Measurements from ENCODE around the gene EMD. TPM values are rescaled to one million over a fixed set of nuclear protein-coding genes. Genes with fewer than 3 reads are reported as not detected.

Gene EMD
- total RNA-seq, 2 donors from 2014 or later, result 61.4 to 66.1 TPM

DNA sequence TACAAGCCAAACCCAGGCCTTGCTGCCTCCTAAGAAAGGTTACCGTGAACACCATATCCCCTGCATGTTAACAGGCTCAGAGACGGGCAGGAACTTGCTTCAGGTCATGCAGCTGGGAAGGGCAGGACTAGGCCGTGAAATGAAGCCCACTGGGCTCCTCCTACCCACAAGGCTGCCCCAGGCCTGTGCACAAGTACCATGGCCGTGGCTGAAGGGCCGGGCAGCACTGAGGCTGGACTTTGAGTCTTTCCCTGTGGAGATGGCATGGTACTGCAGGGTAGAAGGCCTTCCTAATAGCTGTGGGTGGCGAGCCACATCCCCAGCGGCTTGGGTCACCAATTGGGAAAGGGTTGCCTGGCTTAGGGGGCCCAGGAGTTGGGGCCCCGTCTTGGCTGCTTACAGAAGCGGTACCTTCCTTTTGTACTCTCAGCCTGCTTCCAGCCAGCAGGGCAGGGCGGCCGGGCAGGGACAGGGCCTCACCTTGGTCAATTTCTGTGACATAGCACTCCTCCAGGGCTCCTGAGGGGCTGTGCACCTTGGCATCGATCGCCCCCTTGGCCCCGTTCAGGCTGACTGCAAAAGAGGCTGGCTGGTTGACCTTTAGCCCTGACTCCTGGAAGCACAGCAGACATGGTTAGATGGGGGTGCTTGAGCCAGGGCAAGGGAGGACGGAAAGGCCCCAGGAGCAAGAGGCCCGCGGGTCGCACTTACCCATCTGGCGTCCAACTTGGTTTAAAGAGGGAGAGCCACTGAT is 28.5 kb upstream of the EMD start:
- intact Hi-C loops (cut with DNase I), result no loop called here
- H3K36me3 ChIP-seq, result no peaks in the 10 kb centered on the region
- no peaks in the 10 kb centered on the region for H3K9me3 ChIP-seq
- no peak for DNase-seq (ENCODE audit: low spot score)
- H3K27me3 ChIP-seq (replicated peaks; ENCODE audit: insufficient read depth), result no peaks in the 10 kb centered on the region
- no peaks in the 10 kb centered on the region for H3K4me1 ChIP-seq (replicated peaks)
- WGBS, result 77% methylated on average over 11 of the region's 19 CpGs
- H3K4me3 ChIP-seq, result no peak overlapping the region
- no peak overlapping the region for H3K27ac ChIP-seq
- TF ChIP-seq POLR2AphosphoS5 (IDR thresholded peaks at IDR 0.05) (no peak), POLR2A (IDR thresholded peaks at IDR 0.05) (no peak)
- TF ChIP-seq, protein P1, sequence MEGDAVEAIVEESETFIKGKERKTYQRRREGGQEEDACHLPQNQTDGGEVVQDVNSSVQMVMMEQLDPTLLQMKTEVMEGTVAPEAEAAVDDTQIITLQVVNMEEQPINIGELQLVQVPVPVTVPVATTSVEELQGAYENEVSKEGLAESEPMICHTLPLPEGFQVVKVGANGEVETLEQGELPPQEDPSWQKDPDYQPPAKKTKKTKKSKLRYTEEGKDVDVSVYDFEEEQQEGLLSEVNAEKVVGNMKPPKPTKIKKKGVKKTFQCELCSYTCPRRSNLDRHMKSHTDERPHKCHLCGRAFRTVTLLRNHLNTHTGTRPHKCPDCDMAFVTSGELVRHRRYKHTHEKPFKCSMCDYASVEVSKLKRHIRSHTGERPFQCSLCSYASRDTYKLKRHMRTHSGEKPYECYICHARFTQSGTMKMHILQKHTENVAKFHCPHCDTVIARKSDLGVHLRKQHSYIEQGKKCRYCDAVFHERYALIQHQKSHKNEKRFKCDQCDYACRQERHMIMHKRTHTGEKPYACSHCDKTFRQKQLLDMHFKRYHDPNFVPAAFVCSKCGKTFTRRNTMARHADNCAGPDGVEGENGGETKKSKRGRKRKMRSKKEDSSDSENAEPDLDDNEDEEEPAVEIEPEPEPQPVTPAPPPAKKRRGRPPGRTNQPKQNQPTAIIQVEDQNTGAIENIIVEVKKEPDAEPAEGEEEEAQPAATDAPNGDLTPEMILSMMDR (IDR thresholded peaks at IDR 0.05), result no peak

DNA sequence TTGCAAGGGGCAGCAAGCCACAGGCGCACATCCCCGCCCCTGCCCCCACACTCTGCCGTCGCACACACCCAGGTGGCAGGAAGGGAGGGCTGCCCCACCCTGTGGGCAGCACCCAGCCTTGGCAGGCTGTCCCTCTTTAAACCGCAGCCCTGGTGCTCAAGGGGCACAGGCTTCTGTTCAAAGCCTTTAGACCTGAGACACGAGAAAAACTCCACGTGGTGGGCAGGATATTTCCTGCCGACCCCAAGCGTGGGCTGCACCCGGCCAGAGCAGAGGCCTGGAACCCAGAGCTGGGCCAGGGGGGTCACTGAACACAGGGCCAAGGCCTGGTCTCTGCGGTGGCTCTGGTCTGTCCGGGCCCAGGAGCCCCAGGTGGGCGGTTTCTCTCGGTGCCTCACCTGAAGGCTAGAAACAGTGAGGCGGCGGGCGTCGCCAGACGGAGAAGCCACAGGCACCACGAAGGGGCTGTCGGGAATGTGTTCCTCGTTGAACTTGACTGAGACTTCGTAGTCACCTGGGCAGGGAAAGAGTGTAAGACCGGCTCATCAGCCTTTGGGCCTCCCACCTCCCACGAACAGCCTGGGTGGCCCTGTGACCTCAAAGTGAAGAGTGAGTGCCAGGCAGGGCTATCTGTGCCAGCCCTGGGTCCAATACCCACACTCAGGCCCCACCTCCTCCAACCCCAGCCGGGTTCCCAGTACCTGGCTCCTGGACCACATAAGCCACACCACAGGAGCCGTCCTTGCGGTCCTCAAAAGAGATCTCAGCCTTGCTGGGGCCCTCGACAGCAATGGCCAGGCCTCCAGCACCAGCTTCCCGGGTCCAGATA is 27.7 kb upstream of the EMD start:
- Histone ChIP-seq H3K4me3 (no peak overlapping the region), H3K4me1 (replicated peaks) (no peaks in the 10 kb centered on the region), H3K27ac (no peak overlapping the region), H3K36me3 (no peaks in the 10 kb centered on the region), H3K27me3 (replicated peaks; ENCODE audit: insufficient read depth) (no peaks in the 10 kb centered on the region), H3K9me3 (no peaks in the 10 kb centered on the region)
- WGBS, result 68% methylated on average over 17 of the region's 30 CpGs
- TF ChIP-seq POLR2AphosphoS5 (IDR thresholded peaks at IDR 0.05), result no peak
- TF ChIP-seq, protein P1 (IDR thresholded peaks at IDR 0.05), result no peak
- TF ChIP-seq POLR2A (IDR thresholded peaks at IDR 0.05), result no peak
- DNase-seq (ENCODE audit: low spot score), result no peak
- intact Hi-C loops (cut with DNase I), result no loop called here

DNA sequence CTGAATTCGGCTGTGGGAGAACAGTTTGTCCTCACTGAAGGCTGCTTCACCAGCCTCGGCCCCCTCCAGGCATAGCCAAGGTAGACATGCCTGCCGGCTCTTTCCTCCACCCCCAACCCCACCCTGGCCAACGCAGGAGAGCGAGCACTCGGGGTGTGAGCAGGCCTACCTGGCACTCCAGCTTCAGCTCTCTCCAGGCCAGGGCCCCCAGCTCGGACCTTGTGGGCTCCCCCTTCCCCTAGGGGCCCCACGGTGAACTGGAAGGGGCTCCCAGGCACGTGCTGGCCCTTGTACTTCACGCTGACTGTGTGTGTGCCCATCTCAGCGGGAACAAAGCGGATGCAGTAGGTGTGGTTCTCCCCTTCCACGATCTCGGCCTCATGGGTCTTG is 27.1 kb upstream of the EMD start:
- intact Hi-C loops (cut with DNase I), result no loop called here
- no peak for DNase-seq (ENCODE audit: low spot score)
- H3K36me3 ChIP-seq, result no peaks in the 10 kb centered on the region
- no peak overlapping the region for H3K27ac ChIP-seq
- H3K27me3 ChIP-seq (replicated peaks; ENCODE audit: insufficient read depth), result no peaks in the 10 kb centered on the region
- H3K4me1 ChIP-seq (replicated peaks), result no peaks in the 10 kb centered on the region
- H3K4me3 ChIP-seq, result no peak overlapping the region
- WGBS, result 76% methylated on average over 5 of the region's 14 CpGs
- TF ChIP-seq POLR2AphosphoS5 (IDR thresholded peaks at IDR 0.05) (no peak), POLR2A (IDR thresholded peaks at IDR 0.05) (no peak)
- TF ChIP-seq, protein P1 (IDR thresholded peaks at IDR 0.05), result no peak
- H3K9me3 ChIP-seq, result no peaks in the 10 kb centered on the region

DNA sequence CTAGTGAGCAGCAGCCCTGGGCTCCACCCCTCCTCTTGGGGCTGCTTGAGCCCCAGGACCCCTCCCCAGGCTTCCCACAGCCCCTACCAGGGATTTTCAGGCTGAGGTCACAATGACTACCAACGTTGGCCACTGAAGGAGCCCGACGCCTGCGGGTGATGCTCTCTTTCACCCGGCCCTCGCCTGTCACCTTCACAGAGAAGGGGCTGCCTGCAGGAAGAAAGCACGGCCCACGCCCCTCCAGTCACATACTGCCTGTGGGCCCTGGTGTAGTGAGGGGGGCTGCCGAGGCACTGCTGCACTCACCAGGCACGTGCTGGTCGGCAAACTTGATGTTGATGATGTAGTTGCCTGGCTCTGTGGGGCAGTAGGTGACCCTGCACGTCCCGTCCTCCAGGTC is 26.6 kb upstream of the EMD start:
- intact Hi-C loops (cut with DNase I), result no loop called here
- no peak for DNase-seq (ENCODE audit: low spot score)
- TF ChIP-seq POLR2AphosphoS5 (IDR thresholded peaks at IDR 0.05), result no peak
- no peak for TF ChIP-seq POLR2A (IDR thresholded peaks at IDR 0.05)
- TF ChIP-seq, protein P1 (IDR thresholded peaks at IDR 0.05), result no peak
- Histone ChIP-seq H3K4me1 (replicated peaks) (no peaks in the 10 kb centered on the region), H3K4me3 (no peak overlapping the region), H3K27me3 (replicated peaks; ENCODE audit: insufficient read depth) (no peaks in the 10 kb centered on the region), H3K27ac (no peak overlapping the region), H3K36me3 (no peaks in the 10 kb centered on the region), H3K9me3 (no peaks in the 10 kb centered on the region)
- 79% methylated on average over 5 of the region's 13 CpGs for WGBS

All from prostate gland (tissue), 2 donors.